ENCODE data around the gene KRT85. TPM values are rescaled to one million over a fixed set of nuclear protein-coding genes. Genes with fewer than 3 reads are reported as not detected.

The KRT85 gene
- total RNA-seq, 1 donor from 2014 or later = not detected

- TF ChIP-seq, protein P1, sequence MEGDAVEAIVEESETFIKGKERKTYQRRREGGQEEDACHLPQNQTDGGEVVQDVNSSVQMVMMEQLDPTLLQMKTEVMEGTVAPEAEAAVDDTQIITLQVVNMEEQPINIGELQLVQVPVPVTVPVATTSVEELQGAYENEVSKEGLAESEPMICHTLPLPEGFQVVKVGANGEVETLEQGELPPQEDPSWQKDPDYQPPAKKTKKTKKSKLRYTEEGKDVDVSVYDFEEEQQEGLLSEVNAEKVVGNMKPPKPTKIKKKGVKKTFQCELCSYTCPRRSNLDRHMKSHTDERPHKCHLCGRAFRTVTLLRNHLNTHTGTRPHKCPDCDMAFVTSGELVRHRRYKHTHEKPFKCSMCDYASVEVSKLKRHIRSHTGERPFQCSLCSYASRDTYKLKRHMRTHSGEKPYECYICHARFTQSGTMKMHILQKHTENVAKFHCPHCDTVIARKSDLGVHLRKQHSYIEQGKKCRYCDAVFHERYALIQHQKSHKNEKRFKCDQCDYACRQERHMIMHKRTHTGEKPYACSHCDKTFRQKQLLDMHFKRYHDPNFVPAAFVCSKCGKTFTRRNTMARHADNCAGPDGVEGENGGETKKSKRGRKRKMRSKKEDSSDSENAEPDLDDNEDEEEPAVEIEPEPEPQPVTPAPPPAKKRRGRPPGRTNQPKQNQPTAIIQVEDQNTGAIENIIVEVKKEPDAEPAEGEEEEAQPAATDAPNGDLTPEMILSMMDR (IDR thresholded peaks at IDR 0.05; ENCODE audit: unreplicated experiment) = no peak
- H3K4me3 Mint-ChIP-seq (ENCODE audit: unreplicated experiment) = no peak overlapping the region
- H3K27me3 Mint-ChIP-seq (ENCODE audit: unreplicated experiment) = peaks cover 22% of the 10 kb centered on the region
- peaks cover 5% of the 10 kb centered on the region for H3K4me1 Mint-ChIP-seq (ENCODE audit: unreplicated experiment)
- H3K36me3 Mint-ChIP-seq (ENCODE audit: low read depth, unreplicated experiment) = peaks cover 4% of the 10 kb centered on the region
- no peak overlapping the region for H3K27ac Mint-ChIP-seq (ENCODE audit: unreplicated experiment)
- no peak for DNase-seq (ENCODE audit: low spot score)
- H3K9me3 Mint-ChIP-seq (ENCODE audit: unreplicated experiment) = no peaks in the 10 kb centered on the region
These were observed 56.0 kb downstream of the KRT85 start for GRCh38 chr12:52311285-52311648.

DNA sequence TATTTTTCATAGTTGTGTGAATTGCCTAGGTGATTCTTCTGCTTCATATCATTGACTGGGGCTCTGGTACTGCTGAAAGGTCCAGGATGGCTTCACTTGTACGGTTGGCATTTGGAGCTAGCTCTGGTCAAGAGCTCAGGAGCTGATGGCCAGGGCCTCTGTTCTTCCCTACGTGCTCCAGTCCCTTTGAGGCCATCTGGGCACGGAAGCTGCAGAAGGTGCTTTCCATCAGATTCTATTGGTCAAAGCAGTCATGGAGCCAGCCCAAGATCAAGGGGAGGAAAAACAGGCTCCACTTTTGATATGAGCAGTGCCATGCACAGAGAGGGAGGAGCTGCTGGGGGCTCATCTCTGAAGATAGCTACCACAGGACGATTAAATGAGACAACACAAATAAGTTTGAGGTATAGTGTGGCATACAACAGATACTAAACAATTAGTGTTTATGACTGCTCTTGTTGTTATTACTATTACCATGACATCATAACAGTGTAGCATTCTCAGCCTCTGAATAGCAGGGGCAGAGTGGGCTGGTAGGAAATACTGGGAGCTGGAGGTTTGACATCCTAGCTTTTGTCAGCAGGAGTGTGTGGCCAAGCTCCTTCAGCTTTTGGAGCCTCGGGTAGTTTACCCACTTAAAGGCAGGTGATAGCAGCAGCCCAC is 56.5 kb downstream of the KRT85 start:
- Mint-ChIP-seq H3K27ac (ENCODE audit: unreplicated experiment) (no peak overlapping the region), H3K9me3 (ENCODE audit: unreplicated experiment) (no peaks in the 10 kb centered on the region), H3K36me3 (ENCODE audit: low read depth, unreplicated experiment) (peaks cover 4% of the 10 kb centered on the region), H3K27me3 (ENCODE audit: unreplicated experiment) (peaks cover 24% of the 10 kb centered on the region), H3K4me3 (ENCODE audit: unreplicated experiment) (no peak overlapping the region), H3K4me1 (ENCODE audit: unreplicated experiment) (peaks cover 5% of the 10 kb centered on the region)
- TF ChIP-seq, protein P1 (IDR thresholded peaks at IDR 0.05; ENCODE audit: unreplicated experiment) = no peak
- DNase-seq (ENCODE audit: low spot score) = no peak

Other genes starting within 250 kb of the KRT85 start
- 1.5 TPM for gene KRT80, start 175.5 kb downstream of the KRT85 start, total RNA-seq (ENCODE audit: unreplicated experiment)
- not detected for gene KRT7, start 134.2 kb downstream of the KRT85 start, total RNA-seq (ENCODE audit: unreplicated experiment)
- not detected for gene KRT86, start 92.8 kb downstream of the KRT85 start, total RNA-seq (ENCODE audit: unreplicated experiment)
- gene KRT81, start 75.9 kb downstream of the KRT85 start, total RNA-seq (ENCODE audit: unreplicated experiment) = not detected
- gene KRT83, start 46.1 kb downstream of the KRT85 start, total RNA-seq (ENCODE audit: unreplicated experiment) = not detected
- gene KRT84, start 18.2 kb upstream of the KRT85 start, total RNA-seq (ENCODE audit: unreplicated experiment) = not detected
- not detected for gene KRT82, start 38.9 kb upstream of the KRT85 start, total RNA-seq (ENCODE audit: unreplicated experiment)
- not detected for gene KRT75, start 66.9 kb upstream of the KRT85 start, total RNA-seq (ENCODE audit: unreplicated experiment)
- not detected for gene KRT6B, start 84.7 kb upstream of the KRT85 start, total RNA-seq (ENCODE audit: unreplicated experiment)
- not detected for gene KRT6C, start 106.3 kb upstream of the KRT85 start, total RNA-seq (ENCODE audit: unreplicated experiment)
- not detected for gene KRT6A, start 125.8 kb upstream of the KRT85 start, total RNA-seq (ENCODE audit: unreplicated experiment)
- gene KRT5, start 152.9 kb upstream of the KRT85 start, total RNA-seq (ENCODE audit: unreplicated experiment) = not detected
- not detected for gene KRT71, start 185.7 kb upstream of the KRT85 start, total RNA-seq (ENCODE audit: unreplicated experiment)
- gene KRT74, start 206.4 kb upstream of the KRT85 start, total RNA-seq (ENCODE audit: unreplicated experiment) = not detected
- gene KRT72, start 234.0 kb upstream of the KRT85 start, total RNA-seq (ENCODE audit: unreplicated experiment) = 0.28 TPM